Posterior vena cava (tissue), 2 donors: ENCODE measurements around the gene CC2D1A. TPM values are rescaled to one million over a fixed set of nuclear protein-coding genes. Genes with fewer than 3 reads are reported as not detected.
"Not testable (repeated sequence)": the region's sequence is repeated elsewhere in the genome, so short reads cannot be mapped to it uniquely, and the experiment has no call there.

Experiments
- DNase-seq: peaks from one replicate; pipeline ENCODE4 v3.0.0-alpha.2; 2020; ENCODE audit warnings: low spot score
- intact Hi-C, 2 donors: fragments of 100-400 bp; cut with DNase I; formaldehyde crosslinking; loops; one replicate each; pipeline versions ENCODE4 v1.14.1 to v1.14.2; 2022 to 2023
- microRNA-seq, 2 donors: library from miRNA; unstranded; fragments of <30 nt; microRNA quantifications; one replicate each; pipeline ENCODE4 v1.2.0, GENCODE V29; 2020 to 2021; ENCODE audit warnings: borderline microRNAs expressed in 2 of 2
- total RNA-seq, 2 donors: library from RNA; stranded (reverse); fragmentation: NEBNext Ultra II Directional; extraction: Animal tissue kit (Norgen Biotek cat#: 25700); gene quantifications; one replicate each; pipeline ENCODE4 v1.2.1, GENCODE V29; 2021
- donor health status: DM: yes; HTN: yes; CAD: no.
- donor health status: DM: yes; HTN: yes; CAD: no.

CC2D1A gene
- total RNA-seq, 2 donors from 2014 or later: 16.8 to 22.6 TPM

- intact Hi-C loops: no loop called here
- no peak for DNase-seq
Observed at GRCh38 chr19:13968383-13968935, 62.5 kb downstream of the CC2D1A start.

- no peak for DNase-seq
- intact Hi-C loops: no loop called here
Observed at GRCh38 chr19:13968999-13969398, 63.0 kb downstream of the CC2D1A start.

- intact Hi-C loops: no loop called here
- DNase-seq: no peak
Observed at GRCh38 chr19:13969897-13970296, 63.9 kb downstream of the CC2D1A start.

- intact Hi-C loops, DNase-seq: not testable (repeated sequence)
Observed at GRCh38 chr19:13971868-13972267, 65.9 kb downstream of the CC2D1A start.

- intact Hi-C loops: no loop called here
- DNase-seq: no peak
Observed at GRCh38 chr19:13972368-13973155, 66.6 kb downstream of the CC2D1A start.

DNA sequence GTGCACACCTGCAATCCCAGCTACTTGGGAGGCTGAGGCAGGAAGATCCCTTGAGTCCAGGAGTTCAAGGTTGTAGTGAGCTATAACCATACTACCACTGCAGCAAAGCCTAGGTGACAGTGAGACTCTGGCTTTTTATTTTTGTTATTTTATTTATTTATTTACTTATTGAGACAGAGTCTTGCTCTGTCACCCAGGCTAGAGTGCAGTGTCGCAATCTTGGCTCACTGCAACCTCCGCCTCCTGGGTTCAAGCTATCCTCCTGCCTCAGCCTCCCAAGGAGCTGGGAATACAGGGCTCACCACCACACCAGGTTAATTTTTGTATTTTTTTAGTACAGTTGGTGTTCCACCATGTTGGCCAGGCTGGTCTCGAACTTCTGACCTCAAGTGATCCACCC, 67.5 kb downstream of the CC2D1A start:
- DNase-seq, intact Hi-C loops: not testable (repeated sequence)

DNA sequence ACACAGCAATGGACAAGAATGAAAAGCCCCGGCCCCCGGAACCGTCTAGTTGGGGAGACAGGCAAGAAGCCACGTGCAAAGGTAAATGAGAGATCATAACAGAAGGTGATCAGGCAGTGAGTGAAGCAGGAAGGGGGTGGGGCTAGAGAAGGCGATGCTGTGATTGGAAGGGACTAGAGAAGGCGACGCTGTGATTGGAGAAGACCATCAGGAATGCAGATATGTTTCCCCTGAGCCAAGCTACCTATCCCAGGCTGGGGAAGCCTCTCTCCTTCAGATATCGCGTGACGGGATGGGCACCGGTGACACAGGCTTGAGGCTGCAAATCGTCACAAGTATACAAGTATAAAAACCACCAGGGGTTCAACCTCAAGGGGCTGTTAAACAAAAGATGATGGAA, 68.1 kb downstream of the CC2D1A start:
- intact Hi-C loops: loop anchor here in 1 of 2 donors (1.0 kb wide), 1 partner anchor 22 kb away; the partner anchor contains the start of gene DCAF15
- no peak for DNase-seq

DNA sequence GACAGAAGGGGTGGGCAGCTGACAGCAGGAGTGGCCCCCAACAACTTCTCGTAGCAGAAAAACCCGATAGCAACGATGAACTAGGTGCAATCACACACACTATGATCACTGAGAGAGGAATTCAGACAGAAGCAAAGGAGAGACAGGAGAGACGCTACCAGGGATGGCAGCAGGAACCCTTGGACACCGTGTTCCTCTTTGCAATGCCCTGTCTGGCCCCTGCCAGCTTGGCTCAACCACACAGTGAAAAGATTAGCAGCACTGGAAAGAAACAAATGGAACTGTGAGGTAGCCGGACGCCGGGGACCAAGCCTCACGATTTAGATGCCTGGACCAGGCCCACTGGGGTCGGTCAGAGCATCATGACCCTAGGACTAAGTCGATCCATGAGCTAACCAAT, 69.9 kb downstream of the CC2D1A start:
- intact Hi-C loops: no loop called here
- DNase-seq: no peak

GRCh38 chr19:13976446-13976845, 70.4 kb downstream of the CC2D1A start:
- intact Hi-C loops: no loop called here
- no peak for DNase-seq

GRCh38 chr19:13977803-13978202, 71.8 kb downstream of the CC2D1A start:
- intact Hi-C loops: no loop called here

GRCh38 chr19:13978351-13979243, 72.6 kb downstream of the CC2D1A start:
- DNase-seq: peak; percentile 93
- intact Hi-C loops: no loop called here

More at GRCh38 chr19:13977803-13978202, 71.8 kb downstream of the CC2D1A start:
- DNase-seq: no peak

DNA sequence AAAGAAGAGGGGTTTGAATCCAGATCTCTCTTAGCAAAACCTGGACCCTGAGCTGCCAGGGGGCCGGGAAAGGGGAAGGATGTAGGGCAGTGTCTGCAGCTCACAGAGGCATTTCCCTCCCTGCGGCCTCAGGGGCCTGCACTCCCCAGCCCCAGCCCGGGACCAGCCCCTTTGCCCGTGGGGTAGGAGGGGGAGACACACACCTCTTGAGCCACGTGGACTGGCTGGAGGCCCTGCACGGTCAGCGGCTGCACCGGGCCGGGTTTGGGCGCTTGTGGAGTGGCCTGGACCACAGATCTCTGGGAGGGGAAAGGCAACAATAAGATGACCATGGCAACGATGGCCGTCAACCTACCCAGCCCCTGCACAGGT, 73.2 kb downstream of the CC2D1A start:
- no peak for DNase-seq
- intact Hi-C loops: no loop called here

GRCh38 chr19:13979686-13980085, 73.7 kb downstream of the CC2D1A start:
- intact Hi-C loops: no loop called here
- DNase-seq: no peak

DNA sequence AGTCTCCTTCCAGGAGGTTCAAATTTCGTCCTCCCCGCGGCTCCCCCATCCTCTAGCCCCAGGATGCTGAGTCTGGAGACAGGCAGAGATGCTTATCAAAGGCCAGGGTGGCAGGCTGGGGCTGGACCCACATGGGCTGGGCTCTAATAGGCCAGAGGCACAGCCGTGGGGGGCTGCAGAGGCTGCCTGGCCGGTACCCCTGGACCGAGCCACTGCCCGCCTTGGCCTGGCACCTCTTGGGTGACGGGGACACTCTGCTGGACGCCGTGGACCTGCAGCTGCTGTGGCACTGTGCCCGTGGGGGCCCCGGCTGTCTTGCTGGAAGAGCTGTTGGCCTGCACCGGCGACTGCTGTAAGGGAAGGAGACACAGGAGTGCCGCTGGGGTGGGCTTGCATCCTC, 74.3 kb downstream of the CC2D1A start:
- no peak for DNase-seq

More for the DNA sequence above, 74.3 kb downstream of the CC2D1A start:
- intact Hi-C loops: no loop called here

Small RNA genes within 50 kb of the gene (microRNA-seq; reads per million reads assigned to microRNA genes)
- gene MIR181C: 223 to 264 reads per million in 2 donors
- 197 to 508 reads per million in 2 donors for gene MIR181D

Other genes with a start within 250 kb of the CC2D1A start
- 10 to 100 TPM; 19.6 to 21.3 TPM for gene MRI1, start 141.7 kb upstream of the CC2D1A start, total RNA-seq
- 10 to 100 TPM; 54.8 to 63.4 TPM for gene C19orf53, start 131.7 kb upstream of the CC2D1A start, total RNA-seq
- 1 to 10 TPM; 2.5 to 7.8 TPM for gene ZSWIM4, start 110.8 kb upstream of the CC2D1A start, total RNA-seq
- under 1 TPM in 1 of 2 donors, not detected in 1; 1.00 TPM for gene NANOS3, start 29.1 kb upstream of the CC2D1A start, total RNA-seq
- gene BRME1, start 84 bp upstream of the CC2D1A start, total RNA-seq: 1 to 10 TPM; 1.2 to 2.0 TPM
- gene PODNL1, start 32.2 kb downstream of the CC2D1A start, total RNA-seq: 1 to 10 TPM; 2.4 to 8.7 TPM
- 10 to 100 TPM; 18.8 to 21.0 TPM for gene DCAF15, start 46.3 kb downstream of the CC2D1A start, total RNA-seq
- 1 to 10 TPM; 7.5 to 7.8 TPM for gene RFX1, start 100.1 kb downstream of the CC2D1A start, total RNA-seq
- not detected for gene RLN3, start 121.9 kb downstream of the CC2D1A start, total RNA-seq
- 1 to 10 TPM; 3.6 to 5.3 TPM for gene IL27RA, start 125.6 kb downstream of the CC2D1A start, total RNA-seq
- gene PALM3, start 155.9 kb downstream of the CC2D1A start, total RNA-seq: under 1 TPM in 1 of 2 donors, not detected in 1; 0.74 TPM
- gene MISP3, start 166.6 kb downstream of the CC2D1A start, total RNA-seq: 1 to 10 TPM; 1.0 to 1.4 TPM
- not detected for gene C19orf67, start 179.6 kb downstream of the CC2D1A start, total RNA-seq
- gene SAMD1, start 184.6 kb downstream of the CC2D1A start, total RNA-seq: 10 to 100 TPM; 22.7 to 23.6 TPM
- gene PRKACA, start 211.6 kb downstream of the CC2D1A start, total RNA-seq: 100 to 1,000 TPM; 101 to 103 TPM
- gene ASF1B, start 230.4 kb downstream of the CC2D1A start, total RNA-seq: under 1 TPM; 0.33 to 0.37 TPM